OCI-LY7 (cell line): ENCODE data around the gene RBM39. TPM values are rescaled to one million over a fixed set of nuclear protein-coding genes. Genes with fewer than 3 reads are reported as not detected.

Experiments used
- BruUV-seq: library from RNA; stranded (reverse); fragments of 400-500 nt; replicated peaks from 2 replicates; lab custom pipeline; 2021; lab: Mats Ljungman, UMichigan
- CTCF ChIA-PET: fragments of 300-600 bp; sonication (Branson Sonifier 250); formaldehyde crosslinking; loops from one replicate; lab custom pipeline; 2022; ENCODE audit warnings: antibody characterized with exemption; ENCODE audit not compliant: unreplicated experiment; lab: Charles Lee
- POLR2A ChIA-PET: fragments of 300-600 bp; sonication (Branson Sonifier 250); formaldehyde crosslinking; loops from one replicate; lab custom pipeline; 2022; ENCODE audit warnings: antibody characterized with exemption; lab: Charles Lee
- DNase-seq: peaks from one replicate; pipeline ENCODE4 v3.0.0-alpha.2; 2015; ENCODE audit warnings: low spot score
- H2AFZ ChIP-seq: fragments of 200-600 bp; sonication (generic), shearing (Covaris generic); 2 replicates; pipeline ENCODE4 v1.6.1; 2014; ENCODE audit warnings: mild to moderate bottlenecking, antibody characterized with exemption, low read length, moderate library complexity
- H3K27ac ChIP-seq: fragments of 200-600 bp; sonication (generic); 2 replicates; pipeline ENCODE4 v1.5.1; 2014; ENCODE audit warnings: mixed run types, low read depth, mild to moderate bottlenecking, moderate library complexity, low read length, inconsistent platforms; ENCODE audit not compliant: poor library complexity, severe bottlenecking
- H3K36me3 ChIP-seq: fragments of 200-600 bp; sonication (generic); 2 replicates; pipeline ENCODE4 v1.6.1; 2014; ENCODE audit warnings: mild to moderate bottlenecking, antibody characterized with exemption, low read length, moderate library complexity, mixed read lengths; ENCODE audit not compliant: insufficient read depth
- H3K4me1 ChIP-seq: fragments of 200-600 bp; sonication (generic); 2 replicates; pipeline ENCODE4 v1.5.1; 2014; ENCODE audit warnings: mild to moderate bottlenecking, low read length; ENCODE audit not compliant: insufficient read depth, poor library complexity, severe bottlenecking
- H3K4me2 ChIP-seq: fragments of 200-600 bp; sonication (generic); 2 replicates; pipeline ENCODE4 v1.6.1; 2014; ENCODE audit warnings: mild to moderate bottlenecking, low read length
- H3K4me3 ChIP-seq: fragments of 200-600 bp; sonication (generic); 2 replicates; pipeline ENCODE4 v1.5.1; 2014; ENCODE audit warnings: mild to moderate bottlenecking, low read depth, low read length; ENCODE audit not compliant: poor library complexity, severe bottlenecking
- H3K79me2 ChIP-seq: fragments of 200-600 bp; sonication (generic); 2 replicates; pipeline ENCODE4 v1.6.1; 2016; ENCODE audit warnings: low read depth, mild to moderate bottlenecking, low read length, moderate library complexity, mixed read lengths; ENCODE audit not compliant: insufficient read depth
- H3K9me2 ChIP-seq: fragments of 200-600 bp; sonication (generic); 2 replicates; pipeline ENCODE4 v1.6.1; 2016; ENCODE audit warnings: mild to moderate bottlenecking, low read length, mixed read lengths; ENCODE audit not compliant: insufficient read depth
- H3K9me3 ChIP-seq: fragments of 200-600 bp; sonication (generic); 2 replicates; pipeline ENCODE4 v1.6.1; 2014; ENCODE audit warnings: mild to moderate bottlenecking, mixed run types, low read length, mixed read lengths
- H4K20me1 ChIP-seq: fragments of 200-600 bp; sonication (generic); 2 replicates; pipeline ENCODE4 v1.6.1; 2014; ENCODE audit warnings: mild to moderate bottlenecking, antibody characterized with exemption, low read length, moderate library complexity, mixed read lengths; ENCODE audit not compliant: insufficient read depth
- CTCF ChIP-seq: fragments of 200-600 bp; sonication (generic); conservative IDR thresholded peaks from 2 replicates; pipeline ENCODE4 v1.5.1; 2014; ENCODE audit warnings: mild to moderate bottlenecking, antibody characterized with exemption, low read length, moderate library complexity, mixed read lengths
- EZH2phosphoT487 ChIP-seq: fragments of 200-600 bp; sonication (generic); IDR thresholded peaks from 2 replicates; pipeline ENCODE4 v1.6.1; 2018; ENCODE audit warnings: low read depth, borderline replicate concordance, mild to moderate bottlenecking, mixed run types, antibody characterized with exemption, low read length, moderate library complexity, mixed read lengths
- intact Hi-C: fragments of 100-400 bp; cut with micrococcal nuclease; formaldehyde crosslinking; loops from one replicate; pipeline ENCODE4 v1.10.0; 2022; ENCODE audit not compliant: unreplicated experiment
- total RNA-seq, 2 experiments: library from RNA; depleted of rRNA in 1 of 2; stranded (reverse); fragments of >200 nt in 1 of 2; shearing (Covaris generic) in 1 of 2; gene quantifications; 2 replicates each; pipeline ENCODE4 v1.2.3, GENCODE V29; 2014 to 2022

The RBM39 gene
- total RNA-seq, 2 experiments from 2014 or later = 346 to 431 TPM

DNA sequence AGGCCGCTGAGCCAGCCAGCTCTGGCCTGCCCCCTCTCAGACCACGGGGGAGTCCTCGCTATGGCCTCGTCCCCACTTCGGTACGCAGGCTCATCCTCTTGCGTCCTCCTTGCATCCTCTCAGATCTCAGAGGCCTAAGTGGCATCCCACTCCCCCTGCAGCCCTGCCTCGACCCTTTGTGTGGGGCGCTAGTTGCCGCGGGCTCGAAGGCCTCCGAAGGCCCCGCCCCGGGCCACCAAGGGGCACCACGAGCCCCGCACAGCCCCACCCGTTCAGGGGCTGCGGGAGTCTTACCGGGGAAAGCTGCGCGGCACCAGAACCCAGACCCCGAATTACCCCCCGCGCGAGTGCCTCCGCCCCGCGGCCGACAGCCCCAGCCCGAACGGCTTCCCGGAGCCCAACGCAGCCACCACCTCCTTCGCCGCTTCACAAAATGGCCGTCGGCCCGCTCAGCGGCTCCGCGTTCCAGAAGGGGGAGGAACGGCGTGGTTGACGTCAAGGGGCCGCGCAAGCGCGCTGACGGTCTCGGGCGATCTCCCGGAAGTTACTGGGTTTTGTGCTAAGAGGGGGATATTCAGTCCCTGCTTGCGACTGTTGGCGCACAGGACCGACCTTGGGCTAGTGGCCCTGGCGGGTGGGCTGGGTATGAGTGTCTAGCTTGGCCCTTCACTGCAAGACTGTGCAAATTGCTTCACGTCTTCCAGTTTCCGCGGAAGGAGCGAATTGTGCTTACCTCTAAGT lies 77.4 kb downstream of the RBM39 start, which contains the start of the genes CPNE1 and RBM12:
Gene CPNE1 (minus strand): TSS at position 435 of the 741 bp plus-strand sequence. CDS start 31,977 bp downstream, outside the sequence.
Gene RBM12 (minus strand): TSS at position 435 of the 741 bp plus-strand sequence. CDS start 9,578 bp downstream, outside the sequence.
- ChIA-PET POLR2A (interaction anchor here (0.6 to 1.3 kb wide), 5 partner anchors 12 to 1317 kb away, joined by 3 to 4 read pairs (median 3); no protein-coding TSS in a partner anchor), CTCF (no interaction called here)
- intact Hi-C loops = loop anchor here (1.0 to 10.0 kb wide), 3 partner anchors 47 to 100 kb away; partner anchors contain the start of gene RBM39
- Histone ChIP-seq H4K20me1 (peaks cover 40% of the 10 kb centered on the region), H3K4me2 (peak within 1 kb of the TSS; percentile 96), H3K27ac (peak within 1 kb of the TSS; percentile 74), H3K4me1 (peaks cover 32% of the 10 kb centered on the region), H3K36me3 (peaks cover 50% of the 10 kb centered on the region), H2AFZ (peak within 1 kb of the TSS; percentile 66), H3K9me3 (no peaks in the 10 kb centered on the region; the same call in 1 of the 2 replicates), H3K4me3 (peak within 1 kb of the TSS; percentile 76), H3K9me2 (no peaks in the 10 kb centered on the region), H3K79me2 (peaks cover 51% of the 10 kb centered on the region)
- no TSS peak for BruUV-seq
- TF ChIP-seq CTCF = no peak
- TF ChIP-seq EZH2phosphoT487 = no peak
- DNase-seq = peak; percentile 95

GRCh38 chr20:35663516-35664465 lies 78.3 kb downstream of the RBM39 start:
- peak; percentile 87 for DNase-seq
- CTCF ChIA-PET = no interaction called here
- TF ChIP-seq CTCF (no peak; the same call in 1 of the 2 replicates), EZH2phosphoT487 (no peak)

More at GRCh38 chr20:35663516-35664465, 78.3 kb downstream of the RBM39 start:
- peaks cover 59% of the 10 kb centered on the region for H3K79me2 ChIP-seq
- peaks cover 47% of the 10 kb centered on the region for H3K36me3 ChIP-seq
- no peaks in the 10 kb centered on the region; the same call in 1 of the 2 replicates for H3K9me3 ChIP-seq
- BruUV-seq = no TSS peak
- H3K27ac ChIP-seq = peak overlapping the region; percentile 74
- H3K4me1 ChIP-seq = peaks cover 39% of the 10 kb centered on the region
- H4K20me1 ChIP-seq = peaks cover 45% of the 10 kb centered on the region
- POLR2A ChIA-PET = interaction anchor here (0.6 to 1.3 kb wide), 5 partner anchors 13 to 427 kb away, joined by 3 to 4 read pairs (median 3); no protein-coding TSS in a partner anchor
- H3K9me2 ChIP-seq = no peaks in the 10 kb centered on the region
- H3K4me2 ChIP-seq = peak overlapping the region; percentile 96
- intact Hi-C loops = loop anchor here (1.0 to 10.0 kb wide), 3 partner anchors 46 to 99 kb away; partner anchors contain the start of gene RBM39
- peak overlapping the region; percentile 76 for H3K4me3 ChIP-seq
- no peak overlapping the region; the same call in 1 of the 2 replicates for H2AFZ ChIP-seq
